KOPT-K1 (cell line): ENCODE measurements around the gene MRPL57.
"Not testable (repeated sequence)": the region's sequence is repeated elsewhere in the genome, so short reads cannot be mapped to it uniquely, and the experiment has no call there.

ENCODE experiments used
- H3K27ac ChIP-seq: fragments of 200-600 bp; sonication (generic); 2 replicates; pipeline ENCODE4 v1.5.1; 2016; ENCODE audit warnings: antibody characterized with exemption, mild to moderate bottlenecking, low read depth, low read length; ENCODE audit not compliant: poor library complexity, severe bottlenecking
- H3K36me3 ChIP-seq: fragments of 200-600 bp; sonication (generic); 2 replicates; pipeline ENCODE4 v1.5.1; 2017; ENCODE audit warnings: antibody characterized with exemption, mild to moderate bottlenecking, low read length, moderate library complexity; ENCODE audit not compliant: insufficient read depth
- H3K9me3 ChIP-seq: fragments of 200-600 bp; sonication (generic); 2 replicates; pipeline ENCODE4 v1.5.1; 2017; ENCODE audit warnings: antibody characterized with exemption, low read length, mild to moderate bottlenecking; ENCODE audit not compliant: insufficient read depth, poor library complexity, severe bottlenecking

MRPL57 gene

GRCh38 chr13:21176215-21176981 lies at the start of gene MRPL57, which contains the start of gene SKA3:
Gene MRPL57, plus strand, starts transcription at chr13:21176658. Its CDS starts 259 bp downstream, at chr13:21176917.
Gene SKA3, minus strand, starts transcription at chr13:21176552. Its CDS starts 75 bp downstream, at chr13:21176477.
- Histone ChIP-seq H3K9me3 (no peaks in the 10 kb centered on the region), H3K27ac (peak within 1 kb of the TSS; percentile 94), H3K36me3 (peaks cover 38% of the 10 kb centered on the region)

- Histone ChIP-seq H3K36me3 (no peaks in the 10 kb centered on the region), H3K9me3 (no peaks in the 10 kb centered on the region), H3K27ac (no peak overlapping the region)
These were observed 46.3 kb upstream of the MRPL57 start for GRCh38 chr13:21130116-21130515.

GRCh38 chr13:21133077-21133476 lies 43.4 kb upstream of the MRPL57 start:
- Histone ChIP-seq H3K36me3 (no peaks in the 10 kb centered on the region), H3K27ac (no peak overlapping the region), H3K9me3 (no peaks in the 10 kb centered on the region)

GRCh38 chr13:21134475-21134874 lies 42.0 kb upstream of the MRPL57 start:
- Histone ChIP-seq H3K9me3 (no peaks in the 10 kb centered on the region), H3K27ac (no peak overlapping the region), H3K36me3 (no peaks in the 10 kb centered on the region)

GRCh38 chr13:21135833-21136232 lies 40.6 kb upstream of the MRPL57 start:
- H3K36me3 ChIP-seq, H3K9me3 ChIP-seq, H3K27ac ChIP-seq: not testable (repeated sequence)

GRCh38 chr13:21137696-21138095 lies 38.8 kb upstream of the MRPL57 start:
- no peak overlapping the region for H3K27ac ChIP-seq
- H3K9me3 ChIP-seq = no peaks in the 10 kb centered on the region
- peaks cover 6% of the 10 kb centered on the region for H3K36me3 ChIP-seq

GRCh38 chr13:21138561-21138960 lies 37.9 kb upstream of the MRPL57 start:
- Histone ChIP-seq H3K27ac (no peak overlapping the region), H3K36me3 (peaks cover 15% of the 10 kb centered on the region), H3K9me3 (no peaks in the 10 kb centered on the region)

GRCh38 chr13:21139374-21139773 lies 37.1 kb upstream of the MRPL57 start:
- Histone ChIP-seq H3K27ac (peak overlapping the region; percentile 82), H3K9me3 (no peaks in the 10 kb centered on the region), H3K36me3 (peaks cover 22% of the 10 kb centered on the region)

GRCh38 chr13:21142766-21143165 lies 33.7 kb upstream of the MRPL57 start:
- H3K9me3 ChIP-seq = no peaks in the 10 kb centered on the region
- no peak overlapping the region for H3K27ac ChIP-seq
- H3K36me3 ChIP-seq = peaks cover 56% of the 10 kb centered on the region

GRCh38 chr13:21147827-21148226 lies 28.6 kb upstream of the MRPL57 start:
- Histone ChIP-seq H3K36me3 (peaks cover 65% of the 10 kb centered on the region), H3K27ac (no peak overlapping the region), H3K9me3 (no peaks in the 10 kb centered on the region)

GRCh38 chr13:21148557-21149258 lies 27.8 kb upstream of the MRPL57 start:
- H3K9me3 ChIP-seq = no peaks in the 10 kb centered on the region
- H3K36me3 ChIP-seq = peaks cover 65% of the 10 kb centered on the region
- no peak overlapping the region for H3K27ac ChIP-seq

- Histone ChIP-seq H3K9me3 (no peaks in the 10 kb centered on the region), H3K36me3 (peaks cover 66% of the 10 kb centered on the region), H3K27ac (no peak overlapping the region)
These were observed 26.9 kb upstream of the MRPL57 start for GRCh38 chr13:21149568-21149967.

- Histone ChIP-seq H3K36me3 (peaks cover 66% of the 10 kb centered on the region), H3K27ac (no peak overlapping the region), H3K9me3 (no peaks in the 10 kb centered on the region)
These were observed 26.4 kb upstream of the MRPL57 start for GRCh38 chr13:21150013-21150412.

- Histone ChIP-seq H3K9me3 (no peaks in the 10 kb centered on the region), H3K36me3 (peaks cover 66% of the 10 kb centered on the region), H3K27ac (no peak overlapping the region)
These were observed 24.1 kb upstream of the MRPL57 start for GRCh38 chr13:21152251-21152899.

GRCh38 chr13:21164631-21165030 lies 11.8 kb upstream of the MRPL57 start:
- H3K9me3 ChIP-seq = no peaks in the 10 kb centered on the region

More at GRCh38 chr13:21164631-21165030, 11.8 kb upstream of the MRPL57 start:
- H3K27ac ChIP-seq = no peak overlapping the region
- peaks cover 99% of the 10 kb centered on the region for H3K36me3 ChIP-seq
